A549 (cell line): ENCODE measurements around the gene ARMC9.

ENCODE experiments used
- CBX8 ChIP-seq: fragments of 200-600 bp; sonication (generic); IDR thresholded peaks from 2 replicates; pipeline ENCODE4 v1.6.1; 2016
- CEBPB ChIP-seq, 2 experiments: fragments of >200 bp in 1 of 2; sonication (Bioruptor Twin) in 1 of 2; formaldehyde crosslinking in 1 of 2; IDR thresholded peaks; 2 replicates each; pipeline ENCODE4 v1.6.1; 2012 to 2016
- CHD2 ChIP-seq: fragments of 150-350 bp; IDR thresholded peaks from 2 replicates; pipeline ENCODE4 v1.6.1; 2014; ENCODE audit warnings: low read length; ENCODE audit not compliant: partially characterized antibody
- CTCF ChIP-seq: fragments of >200 bp; sonication (Bioruptor Twin); formaldehyde crosslinking; IDR thresholded peaks from 3 replicates; pipeline ENCODE4 v1.5.1; 2016
- E2F6 ChIP-seq: IDR thresholded peaks from 2 replicates; pipeline ENCODE4 v1.6.1; 2012; ENCODE audit warnings: low read depth, borderline replicate concordance
- JUN ChIP-seq, 2 experiments: fragments of >200 bp; sonication (Bioruptor Twin); formaldehyde crosslinking; IDR thresholded peaks; 2 replicates in 1 of 2; 3 replicates in 1 of 2; pipeline ENCODE4 v1.6.1; 2016 to 2017
- KDM1A ChIP-seq: fragments of 200-600 bp; sonication (generic); IDR thresholded peaks from 2 replicates; pipeline ENCODE4 v1.6.1; 2016; ENCODE audit warnings: low read depth, mild to moderate bottlenecking
- KDM5A ChIP-seq: fragments of 200-600 bp; sonication (generic); IDR thresholded peaks from 2 replicates; pipeline ENCODE4 v1.6.1; 2016; ENCODE audit warnings: antibody characterized with exemption, mild to moderate bottlenecking
- MYC ChIP-seq: IDR thresholded peaks from 2 replicates; pipeline ENCODE4 v1.6.1; 2012; ENCODE audit warnings: mild to moderate bottlenecking, inconsistent platforms, low read length, improper control_type of control experiment, borderline replicate concordance
- POLR2A ChIP-seq: IDR thresholded peaks from 2 replicates; pipeline ENCODE4 v1.6.1; 2012; ENCODE audit warnings: mild to moderate bottlenecking, low read length
- RCOR1 ChIP-seq: fragments of 150-350 bp; IDR thresholded peaks from 2 replicates; pipeline ENCODE4 v1.6.1; 2014; ENCODE audit warnings: antibody characterized with exemption, low read length, low read depth

GRCh38 chr2:231393149-231394131, 195.0 kb downstream of the ARMC9 start:
- TF ChIP-seq MYC (no peak), KDM5A (no peak), POLR2A (no peak), CBX8 (no peak), CHD2 (no peak), RCOR1 (no peak), CTCF (no peak), E2F6 (no peak), KDM1A (no peak), JUN (IDR thresholded peaks at IDR 0.05) (no peak), CEBPB (IDR thresholded peaks at IDR 0.05) (no peak)
